GM12864 (cell line): ENCODE results near the gene ST8SIA6.

Experiments
- DNase-seq: peaks from one replicate; pipeline ENCODE4 v3.0.0-alpha.2; 2011; ENCODE audit warnings: low read depth
- H3K4me3 ChIP-seq: 2 replicates; pipeline ENCODE4 v1.5.1; 2011; ENCODE audit warnings: mild to moderate bottlenecking, low read depth, low read length, control low read depth
- TF ChIP-seq, protein P1 (sequence below): IDR thresholded peaks from 2 replicates; pipeline ENCODE4 v1.5.1; 2011; ENCODE audit warnings: low read depth, mild to moderate bottlenecking, moderate library complexity, low read length, control low read depth, inconsistent platforms; ENCODE audit errors: missing control alignments

The ST8SIA6 gene

DNA sequence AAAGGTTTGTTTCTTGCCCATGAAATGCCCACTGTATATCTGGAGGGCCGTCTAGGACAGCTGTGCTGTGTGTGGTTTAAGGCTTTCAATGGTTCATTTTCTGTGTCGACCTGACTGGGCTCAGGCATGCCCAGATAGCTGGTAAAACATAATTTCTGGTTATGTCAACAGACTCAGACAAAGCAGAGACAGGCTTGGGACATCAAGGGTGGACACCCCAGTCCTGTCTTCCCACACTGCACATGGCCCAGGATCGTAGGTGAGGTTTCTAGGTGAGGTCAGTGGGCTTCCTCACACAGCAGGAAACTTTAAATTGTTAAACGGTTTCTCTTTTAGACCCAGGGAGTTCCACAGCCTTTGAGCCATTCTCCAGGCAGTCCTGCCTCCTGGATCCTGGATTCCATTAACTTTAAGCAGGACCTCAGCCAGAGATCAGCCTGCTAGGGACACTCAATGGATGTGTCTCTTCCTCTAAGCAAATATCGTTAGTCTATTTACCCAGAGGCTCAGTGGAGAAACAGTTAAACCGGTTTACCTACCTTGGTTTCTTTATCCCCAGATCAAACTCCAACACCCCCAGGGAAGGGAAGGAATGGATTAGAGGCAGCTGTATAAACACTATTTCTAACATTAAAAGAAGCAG, 66.4 kb downstream of the ST8SIA6 start:
- TF ChIP-seq, protein P1, sequence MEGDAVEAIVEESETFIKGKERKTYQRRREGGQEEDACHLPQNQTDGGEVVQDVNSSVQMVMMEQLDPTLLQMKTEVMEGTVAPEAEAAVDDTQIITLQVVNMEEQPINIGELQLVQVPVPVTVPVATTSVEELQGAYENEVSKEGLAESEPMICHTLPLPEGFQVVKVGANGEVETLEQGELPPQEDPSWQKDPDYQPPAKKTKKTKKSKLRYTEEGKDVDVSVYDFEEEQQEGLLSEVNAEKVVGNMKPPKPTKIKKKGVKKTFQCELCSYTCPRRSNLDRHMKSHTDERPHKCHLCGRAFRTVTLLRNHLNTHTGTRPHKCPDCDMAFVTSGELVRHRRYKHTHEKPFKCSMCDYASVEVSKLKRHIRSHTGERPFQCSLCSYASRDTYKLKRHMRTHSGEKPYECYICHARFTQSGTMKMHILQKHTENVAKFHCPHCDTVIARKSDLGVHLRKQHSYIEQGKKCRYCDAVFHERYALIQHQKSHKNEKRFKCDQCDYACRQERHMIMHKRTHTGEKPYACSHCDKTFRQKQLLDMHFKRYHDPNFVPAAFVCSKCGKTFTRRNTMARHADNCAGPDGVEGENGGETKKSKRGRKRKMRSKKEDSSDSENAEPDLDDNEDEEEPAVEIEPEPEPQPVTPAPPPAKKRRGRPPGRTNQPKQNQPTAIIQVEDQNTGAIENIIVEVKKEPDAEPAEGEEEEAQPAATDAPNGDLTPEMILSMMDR: no peak
- no peak for DNase-seq
- no peak overlapping the region for H3K4me3 ChIP-seq

- no peak overlapping the region for H3K4me3 ChIP-seq
- no peak for DNase-seq
- TF ChIP-seq, protein P1: no peak
These were observed 67.7 kb downstream of the ST8SIA6 start for GRCh38 chr10:17386616-17387075.

GRCh38 chr10:17386021-17386420, 68.4 kb downstream of the ST8SIA6 start:
- H3K4me3 ChIP-seq: no peak overlapping the region
- DNase-seq: no peak
- TF ChIP-seq, protein P1: no peak

DNA sequence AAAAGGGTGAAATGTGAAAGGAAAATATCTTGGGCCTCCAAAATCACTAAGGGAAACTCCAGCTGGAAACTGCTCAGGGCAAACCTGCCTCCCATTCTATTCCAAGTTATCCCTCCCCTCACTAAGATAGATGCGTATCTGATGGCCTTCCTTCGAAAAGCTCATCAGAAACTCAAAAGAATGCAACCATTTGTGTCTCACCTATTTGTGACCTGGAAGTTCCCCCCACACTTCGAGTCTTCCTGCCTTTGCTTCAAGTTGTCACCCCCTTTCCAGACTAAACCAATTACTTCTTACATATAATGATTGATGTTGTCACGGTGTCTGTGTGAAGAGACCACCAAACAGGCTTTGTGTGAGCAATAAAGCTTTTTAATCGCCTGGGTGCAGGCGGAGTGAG, 69.3 kb downstream of the ST8SIA6 start:
- H3K4me3 ChIP-seq: no peak overlapping the region
- TF ChIP-seq, protein P1: no peak
- no peak for DNase-seq

GRCh38 chr10:17383801-17384555, 70.4 kb downstream of the ST8SIA6 start:
- no peak overlapping the region for H3K4me3 ChIP-seq
- DNase-seq: no peak
- TF ChIP-seq, protein P1: no peak

- H3K4me3 ChIP-seq: no peak overlapping the region
- TF ChIP-seq, protein P1: no peak
- DNase-seq: no peak
These were observed 72.8 kb downstream of the ST8SIA6 start for GRCh38 chr10:17381502-17382142.

DNA sequence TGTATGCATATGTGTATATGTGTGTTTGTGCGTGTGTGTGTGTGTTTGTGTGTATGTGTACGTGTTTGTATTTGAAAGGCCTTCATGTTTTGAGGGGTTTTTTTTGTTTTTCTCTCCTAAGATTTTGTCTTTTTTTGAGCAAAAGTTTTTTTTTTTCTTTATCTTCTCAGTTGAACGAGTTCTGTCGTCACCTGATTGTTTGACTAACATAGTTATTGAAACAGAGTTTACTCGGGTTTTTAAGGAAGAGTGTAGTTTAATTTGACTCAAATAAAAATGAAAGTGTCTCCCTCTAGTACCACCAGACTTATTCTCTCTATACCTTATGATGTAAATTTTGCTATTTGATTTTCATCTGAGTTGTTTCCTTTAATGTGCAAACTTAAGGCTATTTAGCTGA, 73.5 kb downstream of the ST8SIA6 start:
- DNase-seq: no peak
- TF ChIP-seq, protein P1: no peak
- no peak overlapping the region for H3K4me3 ChIP-seq
